ENCODE results near the gene CEP19.
A peak's percentile ranks its signal among the peaks of the same experiment; 100 is the strongest.
"Not testable (repeated sequence)": the region's sequence is repeated elsewhere in the genome, so short reads cannot be mapped to it uniquely, and the experiment has no call there.

CEP19 gene, protein sequence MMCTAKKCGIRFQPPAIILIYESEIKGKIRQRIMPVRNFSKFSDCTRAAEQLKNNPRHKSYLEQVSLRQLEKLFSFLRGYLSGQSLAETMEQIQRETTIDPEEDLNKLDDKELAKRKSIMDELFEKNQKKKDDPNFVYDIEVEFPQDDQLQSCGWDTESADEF

DNA sequence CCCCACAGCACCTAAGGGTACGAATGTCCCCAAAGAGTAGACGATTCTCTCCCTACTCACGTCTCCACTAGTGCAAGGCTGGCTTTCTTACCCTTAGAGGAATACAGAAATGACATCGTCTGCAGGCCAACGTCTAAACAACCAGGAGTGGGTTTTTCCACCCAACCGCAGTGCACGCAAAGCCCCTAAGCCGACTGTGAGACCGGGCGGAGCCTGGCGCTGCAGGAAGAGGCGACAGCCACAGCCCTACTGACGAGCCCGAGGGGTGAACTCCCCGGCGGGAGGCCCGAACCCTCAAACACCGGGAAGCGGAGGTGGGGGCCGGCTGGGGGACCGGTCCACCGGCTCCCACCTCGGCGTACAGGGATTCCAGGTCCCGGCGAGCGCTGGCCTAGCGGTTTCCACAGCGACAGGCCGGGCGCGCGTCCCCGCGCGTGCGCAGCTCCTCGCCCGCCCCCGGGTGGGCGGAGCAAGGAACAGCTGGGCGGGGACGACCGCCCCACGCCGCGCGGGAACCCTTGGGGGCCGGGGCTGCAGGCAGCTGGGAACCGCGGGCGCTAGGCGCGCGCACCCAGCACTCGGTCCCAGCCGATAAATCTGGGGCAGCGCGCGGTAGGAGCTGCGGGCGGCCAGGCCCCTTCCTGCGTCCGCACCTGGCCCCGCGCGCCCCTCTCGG is at the start of gene CEP19, which contains the start of gene PIGX:
Gene CEP19, minus strand, starts transcription at position 413 of the 676 bp plus-strand sequence. CDS start 3,593 bp downstream, outside the sequence.
Gene PIGX, plus strand, starts transcription at position 540 of the 676 bp plus-strand sequence.
- DNase-seq (ENCODE audit: insufficient read length, low spot score) (peak; percentile 95), FAIRE-seq (peak; percentile 81)
- TF ChIP-seq POLR2A (IDR thresholded peaks at IDR 0.05; ENCODE audit: low read depth, low read length) = peak; percentile 77

DNA sequence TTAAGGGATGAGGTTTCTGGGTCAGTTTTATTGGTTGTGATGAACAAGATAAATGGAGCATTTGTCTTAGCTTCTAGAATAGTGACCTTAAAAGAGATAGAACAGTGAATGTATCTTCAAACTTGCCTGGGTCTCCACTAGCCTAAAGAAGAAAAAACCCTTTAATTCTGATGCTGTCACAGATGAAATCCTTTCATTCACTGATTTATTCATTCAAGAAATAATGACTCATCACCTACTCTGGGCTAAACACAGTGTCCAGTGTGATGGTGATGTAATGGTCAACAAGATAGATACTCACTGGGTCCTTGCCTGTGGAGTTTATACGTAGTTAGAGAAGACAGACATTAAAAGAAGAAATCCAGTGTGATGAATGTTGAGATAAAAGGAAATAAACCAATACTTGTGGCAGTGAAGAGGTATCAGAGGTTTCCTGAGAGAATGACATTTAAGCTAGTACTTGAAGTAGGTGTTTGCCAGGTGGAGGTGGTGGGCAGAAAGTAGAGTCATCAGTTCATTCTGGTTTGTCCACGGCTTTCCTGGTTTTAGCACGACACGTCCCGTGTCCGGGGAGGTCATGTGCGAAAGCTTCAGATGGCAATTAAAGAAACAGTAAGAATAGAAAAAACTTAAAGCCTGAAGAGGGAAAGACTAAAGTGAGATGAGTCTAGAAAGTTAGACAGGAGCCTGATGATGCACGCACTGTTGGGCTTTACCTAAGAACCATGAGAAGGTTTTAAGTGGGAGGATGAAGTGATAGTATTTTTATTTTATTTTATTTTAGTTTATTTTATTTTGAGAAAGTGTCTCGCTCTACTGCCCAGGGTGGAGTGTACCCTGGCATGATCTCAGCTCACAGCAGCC is 46.1 kb upstream of the CEP19 start:
- no peak for TF ChIP-seq POLR2A (IDR thresholded peaks at IDR 0.05; ENCODE audit: low read depth, low read length)
- DNase-seq (ENCODE audit: insufficient read length, low spot score) = peak; percentile 63
- FAIRE-seq = peak; percentile 95

DNA sequence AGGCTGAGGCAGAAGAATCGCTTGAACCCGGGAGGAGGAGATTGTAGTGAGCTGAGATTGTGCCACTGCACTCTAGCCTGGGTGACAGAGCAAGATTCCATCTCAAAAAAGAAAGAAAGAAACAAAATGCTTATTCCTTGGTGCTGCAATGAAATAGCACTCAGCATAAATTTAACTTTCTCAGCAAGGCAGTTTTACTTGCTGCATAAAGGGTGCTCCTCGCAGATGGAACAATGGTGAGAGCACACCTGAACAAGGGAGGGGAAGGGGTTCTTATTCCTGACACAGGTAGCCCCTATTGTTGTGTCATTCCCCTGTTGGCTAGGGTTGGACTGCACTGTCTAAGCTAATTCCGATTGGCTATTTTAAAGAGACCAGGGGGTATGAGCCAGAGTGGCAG is 44.7 kb upstream of the CEP19 start:
- no peak for TF ChIP-seq POLR2A (IDR thresholded peaks at IDR 0.05; ENCODE audit: low read depth, low read length)
- DNase-seq (ENCODE audit: insufficient read length, low spot score) = no peak
- no peak for FAIRE-seq

DNA sequence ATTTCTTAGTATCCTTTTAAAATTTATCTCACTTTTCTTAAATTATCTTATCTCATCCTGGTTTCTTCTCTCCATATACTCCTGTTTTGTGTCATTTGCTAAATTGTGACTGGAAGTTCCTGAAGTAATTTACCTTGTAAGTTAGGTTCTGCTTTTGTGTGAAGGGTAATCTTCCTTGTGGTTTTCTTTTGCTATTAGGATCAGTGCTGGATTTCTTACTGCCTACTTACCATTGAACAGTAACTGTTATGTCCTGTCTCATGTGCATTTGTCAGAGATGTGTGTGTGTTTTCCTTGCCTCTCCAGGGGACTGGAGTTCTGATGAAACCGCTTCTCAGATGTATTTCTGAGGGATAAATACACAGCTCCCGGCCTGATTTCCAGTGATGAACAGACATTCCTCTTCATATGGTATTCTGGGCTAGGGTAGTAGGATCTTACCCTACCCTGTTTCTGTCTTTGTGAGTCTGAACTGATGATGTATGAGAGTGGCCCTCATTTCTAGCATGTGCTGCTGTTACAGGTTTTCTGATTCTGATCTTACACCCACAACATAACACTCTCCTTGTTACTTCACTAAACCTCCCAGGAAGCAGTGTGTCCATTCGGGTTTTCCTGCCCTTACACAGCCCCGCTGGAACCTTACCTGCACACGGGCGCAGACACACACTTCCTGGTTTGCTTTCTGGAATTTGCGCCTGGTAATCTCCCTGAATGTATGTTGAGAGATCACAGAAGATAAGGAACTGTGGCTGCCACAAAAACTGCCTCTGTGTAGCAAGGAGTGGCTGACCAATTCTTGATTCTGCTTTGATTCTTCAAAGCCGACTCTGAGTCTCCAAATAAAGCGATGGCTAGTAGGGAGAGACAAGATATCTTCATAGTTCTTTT is 42.3 kb upstream of the CEP19 start:
- DNase-seq (ENCODE audit: insufficient read length, low spot score) (no peak), FAIRE-seq (no peak)
- TF ChIP-seq POLR2A (IDR thresholded peaks at IDR 0.05; ENCODE audit: low read depth, low read length) = no peak

DNA sequence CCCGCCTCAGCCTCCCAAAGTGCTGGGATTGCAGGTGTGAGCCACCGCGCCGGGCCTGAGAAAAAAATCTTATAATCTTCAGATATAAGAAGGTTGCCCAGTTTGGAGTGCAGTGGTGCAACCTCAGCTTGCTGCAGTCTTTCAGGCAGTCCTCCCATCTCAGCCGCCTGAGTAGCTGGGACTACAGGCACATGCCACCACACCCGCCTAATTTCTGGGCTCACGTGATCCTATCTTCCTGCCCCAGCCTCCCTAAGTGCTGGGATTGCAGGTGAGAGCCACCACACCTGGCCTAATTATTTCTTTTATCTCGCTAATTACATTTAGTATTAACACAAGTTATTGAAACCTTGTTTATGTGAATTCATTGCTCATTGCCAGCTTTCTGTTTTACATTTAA is 41.2 kb upstream of the CEP19 start:
- TF ChIP-seq POLR2A (IDR thresholded peaks at IDR 0.05; ENCODE audit: low read depth, low read length) = no peak
- no peak for FAIRE-seq
- DNase-seq (ENCODE audit: insufficient read length, low spot score) = no peak

DNA sequence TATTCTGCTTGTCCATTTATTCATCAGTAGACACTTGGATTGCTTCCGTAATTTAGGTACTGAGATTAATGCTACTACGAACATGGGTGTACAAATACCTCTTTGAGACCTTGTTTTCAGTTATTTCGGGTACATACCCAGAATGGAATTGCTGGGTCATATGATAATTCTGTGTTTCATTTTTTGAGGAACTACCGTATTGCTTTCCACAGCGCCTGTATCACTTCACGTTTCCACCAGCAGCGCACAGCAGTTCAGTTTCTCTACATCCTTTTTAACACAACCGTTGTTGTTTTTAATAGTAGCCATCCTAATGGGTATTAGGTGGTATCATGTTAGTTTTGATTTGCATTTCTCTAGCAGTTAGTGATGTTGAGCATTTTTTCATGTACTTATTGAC is 37.1 kb upstream of the CEP19 start:
- DNase-seq (ENCODE audit: insufficient read length, low spot score) (no peak), FAIRE-seq (peak; percentile 77)
- no peak for TF ChIP-seq POLR2A (IDR thresholded peaks at IDR 0.05; ENCODE audit: low read depth, low read length)

DNA sequence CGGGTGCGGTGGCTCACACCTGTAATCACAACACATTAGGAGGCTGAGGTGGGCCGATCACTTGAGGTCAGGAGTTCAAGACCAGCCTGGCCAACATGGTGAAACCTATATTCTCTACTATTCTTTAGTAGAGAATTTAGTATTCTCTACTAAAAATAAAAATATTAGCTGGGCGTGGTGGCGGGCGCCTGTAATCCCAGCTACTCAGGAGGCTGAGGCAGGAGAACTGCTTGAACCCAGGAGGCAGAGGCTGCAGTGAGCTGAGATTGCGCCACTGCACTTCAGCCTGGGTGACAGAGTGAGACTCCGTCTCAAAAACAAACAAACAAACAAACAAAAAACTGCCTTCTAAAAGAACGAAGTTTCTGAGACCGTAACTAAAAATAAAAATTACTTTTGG is 31.5 kb upstream of the CEP19 start:
- FAIRE-seq; DNase-seq (ENCODE audit: insufficient read length, low spot score): not testable (repeated sequence)

DNA sequence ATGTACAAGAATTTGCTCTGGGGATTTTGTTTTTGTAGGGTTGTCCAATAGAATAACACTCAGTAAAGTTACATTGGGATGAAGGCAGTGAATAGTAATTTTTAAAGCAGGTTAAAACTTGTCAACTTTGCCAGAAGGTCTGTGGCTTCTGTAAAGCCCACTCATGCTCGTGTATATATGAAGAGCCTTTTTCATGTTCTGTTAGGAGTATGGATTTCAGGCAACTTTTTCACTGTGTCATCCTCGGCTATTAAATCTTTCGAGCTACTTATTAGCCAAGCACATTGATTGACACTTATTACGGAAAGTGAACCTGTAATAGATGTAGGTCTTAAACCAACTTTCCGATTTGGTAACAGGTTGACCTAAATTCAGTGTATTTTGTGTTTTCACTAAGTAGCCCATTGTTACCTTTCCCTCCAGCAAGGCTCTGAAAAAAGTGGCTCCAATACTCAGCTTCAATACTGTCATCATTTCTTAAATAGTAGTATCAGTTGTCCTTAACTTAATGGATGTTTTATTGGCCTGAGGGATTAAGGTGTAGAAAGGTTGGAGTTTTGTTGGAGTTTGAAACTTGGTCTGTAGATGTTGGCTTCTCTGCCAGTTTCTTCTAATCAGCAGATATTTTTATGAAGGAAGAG is 29.3 kb upstream of the CEP19 start:
- TF ChIP-seq POLR2A (IDR thresholded peaks at IDR 0.05; ENCODE audit: low read depth, low read length) = no peak
- DNase-seq (ENCODE audit: insufficient read length, low spot score) (no peak), FAIRE-seq (no peak)

DNA sequence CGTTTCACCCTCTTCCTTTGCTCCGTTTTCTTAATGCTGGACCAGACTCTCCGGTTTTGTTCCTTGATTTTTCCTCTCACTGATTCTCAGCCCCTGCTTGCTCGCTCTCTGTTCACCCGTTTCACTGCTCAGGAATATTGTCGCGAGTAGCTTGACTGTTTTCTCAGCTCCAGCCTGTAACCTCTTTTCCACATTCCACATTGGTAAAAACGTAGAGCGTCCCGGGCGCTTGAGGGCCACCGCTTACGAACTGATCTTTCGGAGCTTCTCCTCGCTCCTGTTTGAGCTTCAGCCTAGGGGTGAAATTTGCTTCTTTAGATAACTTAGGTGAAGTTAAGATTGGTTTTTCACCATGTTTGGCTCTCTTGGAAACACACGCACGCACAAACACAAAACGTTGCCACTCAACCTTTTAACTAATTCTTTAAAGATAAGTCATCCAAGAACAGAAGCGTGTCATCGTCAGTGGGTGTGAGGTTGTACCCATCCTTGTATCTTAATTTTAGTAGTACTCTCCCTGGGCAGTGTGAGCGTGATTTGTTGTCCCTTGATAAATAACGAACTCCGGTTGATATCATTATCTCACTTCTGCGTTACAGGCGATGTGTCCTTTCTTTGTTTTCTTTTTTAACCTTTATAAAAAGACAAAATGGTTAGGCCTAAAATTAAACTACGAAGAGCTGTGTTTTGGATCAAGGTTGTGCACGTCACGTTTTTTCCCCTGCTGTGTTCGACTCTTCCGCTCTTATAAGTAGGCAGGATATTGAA is 28.6 kb upstream of the CEP19 start:
- peak; percentile 97 for FAIRE-seq
- no peak for DNase-seq (ENCODE audit: insufficient read length, low spot score)
- no peak for TF ChIP-seq POLR2A (IDR thresholded peaks at IDR 0.05; ENCODE audit: low read depth, low read length)

DNA sequence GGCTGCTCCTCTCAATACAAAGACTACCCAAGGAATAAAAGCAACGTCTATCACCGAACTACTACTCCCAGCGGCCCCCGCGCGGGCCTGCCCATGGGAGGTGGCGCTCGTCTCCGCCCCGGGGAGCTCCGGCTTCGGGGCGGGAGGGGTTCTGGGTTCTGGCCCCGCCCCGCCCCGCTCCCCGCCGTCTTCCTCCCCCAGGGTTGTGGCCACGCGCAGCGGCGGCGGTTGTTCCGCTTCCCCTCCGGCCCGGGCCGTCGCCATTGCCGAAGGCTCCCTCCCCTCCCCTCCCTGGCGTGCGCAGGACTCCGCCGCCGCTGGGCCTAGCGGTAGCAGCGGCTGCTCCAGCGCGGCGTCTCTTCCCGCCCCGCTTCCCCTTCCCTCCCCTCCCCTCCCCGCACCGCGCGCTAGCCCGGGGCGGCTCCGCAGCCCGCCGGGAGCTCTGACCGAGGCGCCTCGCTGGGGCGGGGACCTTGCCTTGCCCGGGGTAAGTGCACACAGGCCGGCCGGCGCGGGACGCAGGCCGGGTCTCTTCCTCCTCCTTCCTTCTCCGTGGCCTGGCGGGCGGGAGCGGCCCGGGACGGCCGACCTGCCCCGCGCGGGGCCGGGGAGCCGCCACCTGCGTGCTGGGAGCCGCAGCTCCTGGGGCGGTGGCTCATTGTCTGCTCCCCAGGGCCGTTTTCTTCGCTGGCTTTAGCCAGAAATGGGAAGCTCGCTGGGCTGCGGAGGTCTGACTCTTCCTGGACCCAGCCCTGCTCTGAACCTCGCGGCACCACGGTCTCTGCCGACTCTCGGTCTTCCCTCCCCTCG is 27.8 kb upstream of the CEP19 start, which contains the start of gene PAK2:
Gene PAK2, plus strand, starts transcription at position 187 of the 810 bp plus-strand sequence. CDS start 42,790 bp downstream, outside the sequence.
- peak; percentile 90 for TF ChIP-seq POLR2A (IDR thresholded peaks at IDR 0.05; ENCODE audit: low read depth, low read length)
- DNase-seq (ENCODE audit: insufficient read length, low spot score) (peak; percentile 88), FAIRE-seq (peak; percentile 94)

DNA sequence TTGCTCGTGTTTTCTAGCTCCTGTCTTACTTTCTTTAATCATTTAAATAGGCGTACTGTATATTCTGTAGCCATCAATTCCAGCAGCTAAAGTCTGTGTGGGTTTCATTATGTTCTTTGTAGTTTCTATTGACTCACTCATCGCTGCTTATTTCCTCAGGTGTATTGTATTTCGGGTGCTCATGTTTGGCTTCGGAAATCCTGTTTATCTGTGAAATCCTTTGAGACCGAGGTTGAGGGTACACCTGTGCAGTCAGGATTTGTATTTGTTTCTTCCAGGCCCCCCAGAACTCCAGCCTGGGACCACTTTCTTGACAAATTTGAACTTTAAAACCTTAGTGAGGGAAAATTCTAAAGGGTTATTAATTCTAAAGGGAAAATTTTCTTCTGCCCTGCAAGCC is 25.6 kb upstream of the CEP19 start:
- FAIRE-seq (peak; percentile 30), DNase-seq (ENCODE audit: insufficient read length, low spot score) (no peak)
- TF ChIP-seq POLR2A (IDR thresholded peaks at IDR 0.05; ENCODE audit: low read depth, low read length) = no peak

Data from H54 (cell line).